GM12878 (cell line): ENCODE results near the gene MAGI2. TPM values are rescaled to one million over a fixed set of nuclear protein-coding genes. Genes with fewer than 3 reads are reported as not detected.

ENCODE experiments used
- ATF7 ChIP-seq: fragments of 450-650 bp; IDR thresholded peaks from 2 replicates; pipeline ENCODE4 v1.6.1; 2016; ENCODE audit warnings: low read depth, mild to moderate bottlenecking
- E4F1 ChIP-seq: fragments of 450-650 bp; IDR thresholded peaks from 2 replicates; pipeline ENCODE4 v1.6.1; 2018; ENCODE audit warnings: borderline replicate concordance, mild to moderate bottlenecking; ENCODE audit not compliant: partially characterized antibody
- ETV6 ChIP-seq, 2 experiments: fragments of 450-650 bp in 1 of 2; IDR thresholded peaks in 1 of 2; conservative IDR thresholded peaks in 1 of 2; 2 replicates each; pipeline ENCODE4 v1.6.1; 2014; ENCODE audit warnings: antibody characterized with exemption in 1 of 2, borderline replicate concordance in 1 of 2, low read depth in 1 of 2, mild to moderate bottlenecking in 1 of 2, moderate library complexity in 1 of 2
- FOXK2 ChIP-seq: fragments of 450-650 bp; IDR thresholded peaks from 2 replicates; pipeline ENCODE4 v1.6.1; 2017; ENCODE audit warnings: mild to moderate bottlenecking, moderate library complexity
- IKZF2 ChIP-seq, 2 experiments: fragments of 450-650 bp; IDR thresholded peaks; 2 replicates each; pipeline ENCODE4 v1.6.1; 2017; ENCODE audit warnings: mild to moderate bottlenecking in 2 of 2, moderate library complexity in 2 of 2
- IRF4 ChIP-seq: IDR thresholded peaks from 2 replicates; pipeline ENCODE4 v1.6.1; 2011; ENCODE audit warnings: low read depth, low read length
- IRF5 ChIP-seq: fragments of 450-650 bp; IDR thresholded peaks from 2 replicates; pipeline ENCODE4 v1.6.1; 2017; ENCODE audit warnings: borderline replicate concordance
- JUNB ChIP-seq: IDR thresholded peaks from 2 replicates; pipeline ENCODE4 v1.6.1; 2016; ENCODE audit warnings: antibody characterized with exemption, mild to moderate bottlenecking
- KAT2A ChIP-seq: conservative IDR thresholded peaks from 2 replicates; pipeline ENCODE4 v1.6.1; 2011; ENCODE audit warnings: low read depth, low read length; ENCODE audit not compliant: control insufficient read depth
- KLF5 ChIP-seq: fragments of 450-650 bp; IDR thresholded peaks from 2 replicates; pipeline ENCODE4 v1.6.1; 2014; ENCODE audit warnings: mild to moderate bottlenecking; ENCODE audit not compliant: partially characterized antibody
- LARP7 ChIP-seq: fragments of 450-650 bp; IDR thresholded peaks from 2 replicates; pipeline ENCODE4 v1.6.1; 2017; ENCODE audit warnings: mild to moderate bottlenecking
- POLR2AphosphoS5 ChIP-seq: IDR thresholded peaks from 2 replicates; pipeline ENCODE4 v1.6.1; 2011; ENCODE audit warnings: mild to moderate bottlenecking, low read length, inconsistent platforms
- RAD21 ChIP-seq: IDR thresholded peaks from 2 replicates; pipeline ENCODE4 v1.6.1; 2011; ENCODE audit warnings: mild to moderate bottlenecking, low read depth, low read length, moderate library complexity; ENCODE audit not compliant: insufficient read depth
- SMAD1 ChIP-seq: fragments of 450-650 bp; IDR thresholded peaks from 2 replicates; pipeline ENCODE4 v1.6.1; 2018; ENCODE audit warnings: mild to moderate bottlenecking, low read depth; ENCODE audit not compliant: partially characterized antibody
- SPI1 ChIP-seq: IDR thresholded peaks from 2 replicates; pipeline ENCODE4 v1.6.1; 2011; ENCODE audit warnings: low read depth, mild to moderate bottlenecking, low read length, moderate library complexity, borderline replicate concordance; ENCODE audit not compliant: insufficient read depth
- SREBF1 ChIP-seq: IDR thresholded peaks from 2 replicates; pipeline ENCODE4 v1.6.1; 2012; ENCODE audit warnings: mild to moderate bottlenecking, low read length
- STAT1 ChIP-seq: fragments of 450-650 bp; conservative IDR thresholded peaks from 2 replicates; pipeline ENCODE4 v1.6.1; 2014; ENCODE audit warnings: antibody characterized with exemption, mild to moderate bottlenecking
- TCF3 ChIP-seq: IDR thresholded peaks from 2 replicates; pipeline ENCODE4 v1.6.1; 2012; ENCODE audit warnings: low read depth, mild to moderate bottlenecking, low read length, borderline replicate concordance; ENCODE audit not compliant: insufficient read depth
- polyA plus RNA-seq, 11 experiments: library from polyadenylated mRNA; depleted of rRNA in 4 of 11; unstranded in 6 of 11; stranded (reverse) in 5 of 11; fragments of >200 nt; fragmentation: Nextera tagmentation in 4 of 11; fragmentation: Illumina TruSeq in 1 of 11; extraction: Ambion mirVana in 4 of 11; extraction: Trizol in 1 of 11; gene quantifications; 1 replicate in 1 of 11; 2 replicates in 10 of 11; pipeline versions ENCODE4 v1.2.1 to v1.2.3, GENCODE V29; 2011 to 2016; ENCODE audit warnings: inconsistent platforms in 2 of 11, missing spikeins in 2 of 11, low read depth in 1 of 11
- total RNA-seq, 4 experiments: library from RNA; depleted of rRNA in 3 of 4; stranded (reverse); fragments of >200 nt in 3 of 4; fragmentation: Illumina TruSeq in 1 of 4; extraction: Trizol in 1 of 4; gene quantifications; 2 replicates each; pipeline versions ENCODE4 v1.2.1 to v1.2.3, GENCODE V29; 2013 to 2021
- TF ChIP-seq, protein P1 (sequence below): fragments of 450-650 bp; IDR thresholded peaks from 2 replicates; pipeline ENCODE4 v1.6.1; 2017; ENCODE audit warnings: mild to moderate bottlenecking
- TF ChIP-seq, protein P2 (sequence below): IDR thresholded peaks from 2 replicates; pipeline ENCODE4 v1.6.1; 2011; ENCODE audit warnings: low read depth, low read length, improper control_type of control experiment, borderline replicate concordance
- TF ChIP-seq, protein P3 (sequence below), 3 experiments: IDR thresholded peaks in 2 of 3; conservative IDR thresholded peaks in 1 of 3; 2 replicates each; pipeline ENCODE4 v1.5.1; 2011; ENCODE audit warnings: low read depth in 3 of 3, low read length in 3 of 3, mild to moderate bottlenecking in 3 of 3, control low read depth in 2 of 3, moderate library complexity in 2 of 3, inconsistent platforms in 1 of 3, mixed read lengths in 1 of 3; ENCODE audit not compliant: control insufficient read depth in 2 of 3, insufficient read depth in 1 of 3; ENCODE audit errors: extremely low read depth in 1 of 3

Gene MAGI2
- total and polyA plus RNA-seq, 10 of the 15 experiments (the other 5 are each of a cell fraction or from before 2014, with no cell fraction given) = 0.01 to 0.31 (median 0.05) TPM; not detected in 2

DNA sequence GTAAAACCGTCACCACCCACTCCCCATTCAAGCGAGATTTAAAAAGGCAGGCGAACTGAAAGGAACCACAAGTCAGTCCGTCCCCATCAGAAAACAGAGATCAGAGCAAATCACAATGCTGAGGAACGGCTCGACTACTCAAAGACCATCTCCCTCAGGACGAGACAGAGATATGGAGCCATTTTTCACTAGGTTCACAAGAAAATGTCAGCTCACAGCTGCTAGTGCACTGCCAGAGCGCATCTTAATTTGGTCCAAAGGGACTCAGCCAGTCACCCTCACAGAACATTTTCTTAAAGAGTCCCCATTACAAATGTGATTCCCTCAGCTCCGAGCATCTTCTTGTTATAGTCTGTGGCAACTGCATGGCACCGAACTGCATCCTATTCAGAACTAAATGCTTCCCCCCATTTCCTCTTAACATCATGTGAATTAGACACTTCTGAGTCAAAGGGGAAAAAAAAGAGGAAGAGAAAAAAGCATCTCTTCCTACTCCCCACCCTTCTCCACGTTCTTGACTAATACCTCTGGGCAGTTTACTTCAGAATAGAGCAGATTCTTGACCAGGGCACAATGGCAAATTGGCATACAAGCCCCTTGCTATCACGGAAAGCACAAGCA, 683.9 kb downstream of the MAGI2 start (continued):
- TF ChIP-seq POLR2AphosphoS5 (no peak), ATF7 (no peak), SMAD1 (no peak), LARP7 (no peak), SPI1 (peak; percentile 88), KLF5 (no peak), KAT2A (no peak), RAD21 (no peak), JUNB (peak; percentile 59; the same call in 1 of the 2 replicates), STAT1 (no peak), IRF4 (peak; percentile 73), FOXK2 (no peak), TCF3 (no peak), E4F1 (no peak), ETV6 (conservative IDR thresholded peaks at IDR 0.05 in 1 of 2, IDR thresholded peaks at IDR 0.05 in 1 of 2; ENCODE audit: borderline replicate concordance in 1 of 2, low read depth in 1 of 2) (peak in 1 of 2 experiments; percentile 88; a peak in 2 of 4 replicates), IKZF2 (IDR thresholded peaks at IDR 0.05) (peak in 1 of 2 experiments; percentile 37; a peak in 1 of 4 replicates), SREBF1 (no peak), IRF5 (no peak)
- TF ChIP-seq, protein P1, sequence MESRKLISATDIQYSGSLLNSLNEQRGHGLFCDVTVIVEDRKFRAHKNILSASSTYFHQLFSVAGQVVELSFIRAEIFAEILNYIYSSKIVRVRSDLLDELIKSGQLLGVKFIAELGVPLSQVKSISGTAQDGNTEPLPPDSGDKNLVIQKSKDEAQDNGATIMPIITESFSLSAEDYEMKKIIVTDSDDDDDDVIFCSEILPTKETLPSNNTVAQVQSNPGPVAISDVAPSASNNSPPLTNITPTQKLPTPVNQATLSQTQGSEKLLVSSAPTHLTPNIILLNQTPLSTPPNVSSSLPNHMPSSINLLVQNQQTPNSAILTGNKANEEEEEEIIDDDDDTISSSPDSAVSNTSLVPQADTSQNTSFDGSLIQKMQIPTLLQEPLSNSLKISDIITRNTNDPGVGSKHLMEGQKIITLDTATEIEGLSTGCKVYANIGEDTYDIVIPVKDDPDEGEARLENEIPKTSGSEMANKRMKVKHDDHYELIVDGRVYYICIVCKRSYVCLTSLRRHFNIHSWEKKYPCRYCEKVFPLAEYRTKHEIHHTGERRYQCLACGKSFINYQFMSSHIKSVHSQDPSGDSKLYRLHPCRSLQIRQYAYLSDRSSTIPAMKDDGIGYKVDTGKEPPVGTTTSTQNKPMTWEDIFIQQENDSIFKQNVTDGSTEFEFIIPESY = no peak
- TF ChIP-seq, protein P2, sequence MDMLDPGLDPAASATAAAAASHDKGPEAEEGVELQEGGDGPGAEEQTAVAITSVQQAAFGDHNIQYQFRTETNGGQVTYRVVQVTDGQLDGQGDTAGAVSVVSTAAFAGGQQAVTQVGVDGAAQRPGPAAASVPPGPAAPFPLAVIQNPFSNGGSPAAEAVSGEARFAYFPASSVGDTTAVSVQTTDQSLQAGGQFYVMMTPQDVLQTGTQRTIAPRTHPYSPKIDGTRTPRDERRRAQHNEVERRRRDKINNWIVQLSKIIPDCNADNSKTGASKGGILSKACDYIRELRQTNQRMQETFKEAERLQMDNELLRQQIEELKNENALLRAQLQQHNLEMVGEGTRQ = no peak
- TF ChIP-seq, protein P3, sequence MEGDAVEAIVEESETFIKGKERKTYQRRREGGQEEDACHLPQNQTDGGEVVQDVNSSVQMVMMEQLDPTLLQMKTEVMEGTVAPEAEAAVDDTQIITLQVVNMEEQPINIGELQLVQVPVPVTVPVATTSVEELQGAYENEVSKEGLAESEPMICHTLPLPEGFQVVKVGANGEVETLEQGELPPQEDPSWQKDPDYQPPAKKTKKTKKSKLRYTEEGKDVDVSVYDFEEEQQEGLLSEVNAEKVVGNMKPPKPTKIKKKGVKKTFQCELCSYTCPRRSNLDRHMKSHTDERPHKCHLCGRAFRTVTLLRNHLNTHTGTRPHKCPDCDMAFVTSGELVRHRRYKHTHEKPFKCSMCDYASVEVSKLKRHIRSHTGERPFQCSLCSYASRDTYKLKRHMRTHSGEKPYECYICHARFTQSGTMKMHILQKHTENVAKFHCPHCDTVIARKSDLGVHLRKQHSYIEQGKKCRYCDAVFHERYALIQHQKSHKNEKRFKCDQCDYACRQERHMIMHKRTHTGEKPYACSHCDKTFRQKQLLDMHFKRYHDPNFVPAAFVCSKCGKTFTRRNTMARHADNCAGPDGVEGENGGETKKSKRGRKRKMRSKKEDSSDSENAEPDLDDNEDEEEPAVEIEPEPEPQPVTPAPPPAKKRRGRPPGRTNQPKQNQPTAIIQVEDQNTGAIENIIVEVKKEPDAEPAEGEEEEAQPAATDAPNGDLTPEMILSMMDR (IDR thresholded peaks at IDR 0.05 in 2 of 3, conservative IDR thresholded peaks at IDR 0.05 in 1 of 3; ENCODE audit: control insufficient read depth in 2 of 3, extremely low read depth in 1 of 3, insufficient read depth in 1 of 3, low read depth in 3 of 3, low read length in 3 of 3) = no peak
- TF ChIP-seq, all 136 proteins: peak for 8
